HEK293 (cell line): Measurements from ENCODE around the gene IL21.

ENCODE experiments used
- CTCF ChIA-PET: fragments of 350-600 bp; formaldehyde crosslinking; extraction: SDS; loops from one replicate; lab custom pipeline; 2021; ENCODE audit warnings: antibody characterized with exemption; lab: Yijun Ruan, JAX
- POLR2A ChIA-PET: fragments of 300-600 bp; formaldehyde crosslinking; extraction: SDS; loops from one replicate; lab custom pipeline; 2020; ENCODE audit warnings: antibody characterized with exemption, inconsistent platforms; lab: Yijun Ruan, JAX
- H3K27ac ChIP-seq: fragments of 200-500 bp; sonication (Bioruptor generic); 2 replicates; pipeline ENCODE4 v1.5.1; 2014; ENCODE audit warnings: low read depth, low read length, control low read depth, inconsistent platforms; ENCODE audit errors: extremely low read depth
- H3K36me3 ChIP-seq, 2 experiments: fragments of 200-500 bp in 1 of 2; sonication (Bioruptor generic) in 1 of 2; 1 replicate in 1 of 2; 2 replicates in 1 of 2; pipeline ENCODE4 v1.5.1; 2014 to 2017; ENCODE audit warnings: inconsistent platforms in 2 of 2, low read length in 2 of 2; ENCODE audit not compliant: control insufficient read depth in 2 of 2, insufficient read depth in 1 of 2
- H3K4me1 ChIP-seq: fragments of 200-500 bp; sonication (Bioruptor generic); 2 replicates; pipeline ENCODE4 v1.5.1; 2014; ENCODE audit warnings: mild to moderate bottlenecking, low read length, inconsistent platforms; ENCODE audit not compliant: control insufficient read depth, insufficient read depth
- H3K4me3 ChIP-seq: 2 replicates; pipeline ENCODE4 v1.5.1; 2011; ENCODE audit warnings: low read depth, mild to moderate bottlenecking, control low read depth, low read length, moderate library complexity
- H3K9me3 ChIP-seq: fragments of 200-500 bp; sonication (Bioruptor generic); 2 replicates; pipeline ENCODE4 v1.5.1; 2014; ENCODE audit warnings: low read depth, low read length, inconsistent platforms; ENCODE audit not compliant: control insufficient read depth, insufficient read depth
- FEZF1 ChIP-seq: fragments of 450-650 bp; formaldehyde crosslinking; IDR thresholded peaks from 2 replicates; pipeline ENCODE4 v1.5.1; 2016; ENCODE audit warnings: missing biosample characterization, missing genetic modification characterization
- GLI2 ChIP-seq: fragments of 450-650 bp; formaldehyde crosslinking; IDR thresholded peaks from 2 replicates; pipeline ENCODE4; 2017; ENCODE audit warnings: missing biosample characterization, missing genetic modification characterization, low read depth, borderline replicate concordance
- KLF16 ChIP-seq: fragments of 450-650 bp; formaldehyde crosslinking; IDR thresholded peaks from 2 replicates; pipeline ENCODE4 v1.5.1; 2017; ENCODE audit warnings: missing biosample characterization, missing genetic modification characterization
- KLF9 ChIP-seq: fragments of 450-650 bp; formaldehyde crosslinking; IDR thresholded peaks from 2 replicates; pipeline ENCODE4 v1.5.1; 2016; ENCODE audit warnings: missing biosample characterization, missing genetic modification characterization, low read depth
- OSR2 ChIP-seq: fragments of 450-650 bp; formaldehyde crosslinking; IDR thresholded peaks from 2 replicates; pipeline ENCODE4 v1.5.1; 2016; ENCODE audit warnings: missing biosample characterization, missing genetic modification characterization
- YY1 ChIP-seq: fragments of 450-650 bp; formaldehyde crosslinking; IDR thresholded peaks from 2 replicates; pipeline ENCODE4 v1.5.1; 2018; ENCODE audit warnings: missing biosample characterization, missing genetic modification characterization
- YY2 ChIP-seq: fragments of 450-650 bp; formaldehyde crosslinking; IDR thresholded peaks from 2 replicates; pipeline ENCODE4 v1.5.1; 2016; ENCODE audit warnings: missing biosample characterization, missing genetic modification characterization
- ZBTB1 ChIP-seq: fragments of 450-650 bp; formaldehyde crosslinking; IDR thresholded peaks from 2 replicates; pipeline ENCODE4 v1.5.1; 2016; ENCODE audit warnings: missing biosample characterization, missing genetic modification characterization
- ZBTB17 ChIP-seq: fragments of 450-650 bp; formaldehyde crosslinking; IDR thresholded peaks from 2 replicates; pipeline ENCODE4 v1.5.1; 2016; ENCODE audit warnings: missing biosample characterization, missing genetic modification characterization
- ZNF138 ChIP-seq: fragments of 450-650 bp; formaldehyde crosslinking; IDR thresholded peaks from 2 replicates; pipeline ENCODE4 v1.5.1; 2016; ENCODE audit warnings: missing biosample characterization, missing genetic modification characterization, borderline replicate concordance
- ZNF157 ChIP-seq: fragments of 450-650 bp; formaldehyde crosslinking; IDR thresholded peaks from 2 replicates; pipeline ENCODE4 v1.5.1; 2016; ENCODE audit warnings: missing biosample characterization, missing genetic modification characterization
- ZNF2 ChIP-seq: fragments of 450-650 bp; formaldehyde crosslinking; IDR thresholded peaks from 2 replicates; pipeline ENCODE4 v1.5.1; 2016; ENCODE audit warnings: missing biosample characterization, missing genetic modification characterization
- ZNF214 ChIP-seq: fragments of 450-650 bp; formaldehyde crosslinking; IDR thresholded peaks from 2 replicates; pipeline ENCODE4 v1.5.1; 2017; ENCODE audit warnings: missing biosample characterization, mild to moderate bottlenecking, missing genetic modification characterization, borderline replicate concordance
- ZNF391 ChIP-seq: fragments of 450-650 bp; formaldehyde crosslinking; IDR thresholded peaks from 2 replicates; pipeline ENCODE4 v1.5.1; 2016; ENCODE audit warnings: low read depth, missing biosample characterization, missing genetic modification characterization, borderline replicate concordance
- ZNF48 ChIP-seq: fragments of 450-650 bp; formaldehyde crosslinking; IDR thresholded peaks from 2 replicates; pipeline ENCODE4 v1.5.1; 2016; ENCODE audit warnings: missing biosample characterization, missing genetic modification characterization
- ZNF530 ChIP-seq: fragments of 450-650 bp; formaldehyde crosslinking; IDR thresholded peaks from 2 replicates; pipeline ENCODE4 v1.5.1; 2016; ENCODE audit warnings: low read depth, missing biosample characterization, missing genetic modification characterization
- ZNF623 ChIP-seq: fragments of 450-650 bp; formaldehyde crosslinking; IDR thresholded peaks from 2 replicates; pipeline ENCODE4 v1.5.1; 2016; ENCODE audit warnings: missing biosample characterization, missing genetic modification characterization
- ZNF701 ChIP-seq: fragments of 450-650 bp; formaldehyde crosslinking; IDR thresholded peaks from 2 replicates; pipeline ENCODE4 v1.5.1; 2016; ENCODE audit warnings: missing biosample characterization, missing genetic modification characterization
- ZNF747 ChIP-seq: fragments of 450-650 bp; formaldehyde crosslinking; IDR thresholded peaks from 2 replicates; pipeline ENCODE4 v1.5.1; 2016; ENCODE audit warnings: missing biosample characterization, missing genetic modification characterization
- ZNF791 ChIP-seq: fragments of 450-650 bp; formaldehyde crosslinking; IDR thresholded peaks from 2 replicates; pipeline ENCODE4 v1.5.1; 2016; ENCODE audit warnings: missing biosample characterization, missing genetic modification characterization
- TF ChIP-seq, protein P1 (sequence below): fragments of 450-650 bp; formaldehyde crosslinking; IDR thresholded peaks from 2 replicates; pipeline ENCODE4 v1.5.1; 2017; ENCODE audit warnings: missing biosample characterization, missing genetic modification characterization
- TF ChIP-seq, protein P2 (sequence below): fragments of 450-650 bp; formaldehyde crosslinking; IDR thresholded peaks from 2 replicates; pipeline ENCODE4 v1.5.1; 2016; ENCODE audit warnings: missing biosample characterization, missing genetic modification characterization
- TF ChIP-seq, protein P3 (sequence below): fragments of 450-650 bp; formaldehyde crosslinking; IDR thresholded peaks from 2 replicates; pipeline ENCODE4 v1.5.1; 2017; ENCODE audit warnings: missing biosample characterization, missing genetic modification characterization
- TF ChIP-seq, protein P4 (sequence below): fragments of 450-650 bp; IDR thresholded peaks from 2 replicates; pipeline ENCODE4 v1.5.1; 2018; ENCODE audit warnings: missing biosample characterization, mild to moderate bottlenecking, missing genetic modification characterization

Gene IL21

DNA sequence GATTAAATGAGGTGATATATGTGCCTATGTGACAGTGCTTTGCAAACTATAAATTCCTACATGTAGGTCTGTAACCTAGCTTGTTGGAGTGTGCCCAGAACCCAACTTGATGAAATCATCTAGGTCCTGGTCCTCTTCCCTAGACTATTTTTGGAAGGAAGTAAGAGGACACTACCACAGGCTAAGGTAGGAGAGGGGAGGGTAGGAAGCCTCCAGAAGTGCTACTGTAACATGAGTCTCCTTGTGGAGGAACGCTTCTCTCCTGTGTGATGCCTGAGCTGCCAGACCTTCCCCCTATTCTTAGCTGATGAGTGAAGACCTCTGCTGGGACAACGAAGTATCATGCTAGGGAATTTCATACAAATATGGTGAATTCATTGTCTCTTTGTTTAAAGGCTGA is 41.8 kb upstream of the IL21 start:
- Histone ChIP-seq H3K36me3 (no peaks in the 10 kb centered on the region), H3K4me1 (no peaks in the 10 kb centered on the region), H3K9me3 (no peaks in the 10 kb centered on the region), H3K4me3 (no peak overlapping the region), H3K27ac (no peak overlapping the region)
- no peak for TF ChIP-seq ZNF747 (tag by site-specific recombination)
- TF ChIP-seq, protein P1, sequence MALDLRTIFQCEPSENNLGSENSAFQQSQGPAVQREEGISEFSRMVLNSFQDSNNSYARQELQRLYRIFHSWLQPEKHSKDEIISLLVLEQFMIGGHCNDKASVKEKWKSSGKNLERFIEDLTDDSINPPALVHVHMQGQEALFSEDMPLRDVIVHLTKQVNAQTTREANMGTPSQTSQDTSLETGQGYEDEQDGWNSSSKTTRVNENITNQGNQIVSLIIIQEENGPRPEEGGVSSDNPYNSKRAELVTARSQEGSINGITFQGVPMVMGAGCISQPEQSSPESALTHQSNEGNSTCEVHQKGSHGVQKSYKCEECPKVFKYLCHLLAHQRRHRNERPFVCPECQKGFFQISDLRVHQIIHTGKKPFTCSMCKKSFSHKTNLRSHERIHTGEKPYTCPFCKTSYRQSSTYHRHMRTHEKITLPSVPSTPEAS, result no peak
- TF ChIP-seq FEZF1 (tag by site-specific recombination), result no peak
- TF ChIP-seq, protein P2, sequence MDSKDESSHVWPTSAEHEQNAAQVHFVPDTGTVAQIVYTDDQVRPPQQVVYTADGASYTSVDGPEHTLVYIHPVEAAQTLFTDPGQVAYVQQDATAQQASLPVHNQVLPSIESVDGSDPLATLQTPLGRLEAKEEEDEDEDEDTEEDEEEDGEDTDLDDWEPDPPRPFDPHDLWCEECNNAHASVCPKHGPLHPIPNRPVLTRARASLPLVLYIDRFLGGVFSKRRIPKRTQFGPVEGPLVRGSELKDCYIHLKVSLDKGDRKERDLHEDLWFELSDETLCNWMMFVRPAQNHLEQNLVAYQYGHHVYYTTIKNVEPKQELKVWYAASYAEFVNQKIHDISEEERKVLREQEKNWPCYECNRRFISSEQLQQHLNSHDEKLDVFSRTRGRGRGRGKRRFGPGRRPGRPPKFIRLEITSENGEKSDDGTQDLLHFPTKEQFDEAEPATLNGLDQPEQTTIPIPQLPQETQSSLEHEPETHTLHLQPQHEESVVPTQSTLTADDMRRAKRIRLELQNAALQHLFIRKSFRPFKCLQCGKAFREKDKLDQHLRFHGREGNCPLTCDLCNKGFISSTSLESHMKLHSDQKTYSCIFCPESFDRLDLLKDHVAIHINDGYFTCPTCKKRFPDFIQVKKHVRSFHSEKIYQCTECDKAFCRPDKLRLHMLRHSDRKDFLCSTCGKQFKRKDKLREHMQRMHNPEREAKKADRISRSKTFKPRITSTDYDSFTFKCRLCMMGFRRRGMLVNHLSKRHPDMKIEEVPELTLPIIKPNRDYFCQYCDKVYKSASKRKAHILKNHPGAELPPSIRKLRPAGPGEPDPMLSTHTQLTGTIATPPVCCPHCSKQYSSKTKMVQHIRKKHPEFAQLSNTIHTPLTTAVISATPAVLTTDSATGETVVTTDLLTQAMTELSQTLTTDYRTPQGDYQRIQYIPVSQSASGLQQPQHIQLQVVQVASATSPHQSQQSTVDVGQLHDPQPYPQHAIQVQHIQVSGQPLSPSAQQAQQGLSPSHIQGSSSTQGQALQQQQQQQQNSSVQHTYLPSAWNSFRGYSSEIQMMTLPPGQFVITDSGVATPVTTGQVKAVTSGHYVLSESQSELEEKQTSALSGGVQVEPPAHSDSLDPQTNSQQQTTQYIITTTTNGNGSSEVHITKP (tag by site-specific recombination), result peak; percentile 70
- no peak for TF ChIP-seq YY2 (tag by site-specific recombination)
- ChIA-PET POLR2A (no interaction called here), CTCF (no interaction called here)

DNA sequence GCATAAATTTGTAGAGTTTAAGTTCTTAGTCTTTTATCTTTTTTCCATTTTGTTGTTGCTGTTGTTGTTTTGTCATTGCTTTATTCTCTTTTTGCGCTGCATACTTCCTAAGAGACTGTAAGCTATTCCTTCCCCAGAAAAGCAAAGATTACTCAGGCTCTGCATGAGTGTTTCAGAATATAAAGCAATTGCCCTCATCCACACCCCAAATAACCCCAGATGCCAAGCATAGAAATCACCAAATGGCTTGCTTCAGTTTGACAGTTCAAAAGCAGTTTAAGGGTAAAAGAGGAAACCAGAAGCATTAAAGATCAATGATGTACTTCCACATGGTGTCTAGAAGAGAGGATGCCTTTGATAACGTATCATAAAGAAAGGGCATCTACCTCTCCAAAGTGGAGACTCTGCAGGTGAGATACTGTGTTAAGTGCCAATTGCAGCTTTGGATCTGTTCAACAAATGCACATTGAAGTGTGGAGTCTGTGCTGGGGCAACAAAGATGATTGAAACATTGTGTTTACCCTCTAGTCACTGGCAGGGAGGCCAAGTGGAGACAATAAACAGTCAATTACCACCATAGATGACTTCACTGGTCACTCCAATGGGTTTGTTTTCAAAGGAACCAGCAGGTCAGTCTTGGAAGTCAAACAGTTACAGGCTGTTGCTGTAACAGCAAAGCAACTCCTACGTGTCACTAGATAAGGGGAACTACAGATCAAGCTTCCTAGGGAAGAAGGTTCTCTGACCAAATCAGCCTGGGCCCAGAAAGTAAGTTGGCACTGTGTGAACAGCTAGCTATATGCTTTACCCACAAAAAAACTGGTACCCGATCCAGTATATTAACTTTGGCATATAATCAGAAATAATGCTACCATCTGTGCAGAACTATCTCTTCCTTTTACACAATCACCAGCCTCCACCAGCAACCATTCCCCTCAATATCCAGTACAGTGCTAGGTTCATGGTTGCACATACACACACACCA is 40.6 kb upstream of the IL21 start:
- no peaks in the 10 kb centered on the region for H3K9me3 ChIP-seq
- no peak overlapping the region for H3K4me3 ChIP-seq
- no peaks in the 10 kb centered on the region for H3K4me1 ChIP-seq
- TF ChIP-seq ZBTB1 (no peak), ZNF391 (tag by site-specific recombination) (no peak), ZNF214 (tag by site-specific recombination) (no peak), ZNF530 (tag by site-specific recombination) (no peak), GLI2 (no peak), ZNF48 (tag by site-specific recombination) (no peak), YY1 (tag by site-specific recombination) (no peak), ZNF157 (tag by site-specific recombination) (no peak), ZNF701 (tag by site-specific recombination) (no peak), KLF16 (no peak), ZBTB17 (tag by site-specific recombination) (no peak), KLF9 (tag by site-specific recombination) (no peak), ZNF791 (no peak), ZNF138 (tag by site-specific recombination) (no peak), ZNF623 (tag by site-specific recombination) (no peak), OSR2 (tag by site-specific recombination) (no peak), ZNF2 (no peak)
- TF ChIP-seq, protein P3, sequence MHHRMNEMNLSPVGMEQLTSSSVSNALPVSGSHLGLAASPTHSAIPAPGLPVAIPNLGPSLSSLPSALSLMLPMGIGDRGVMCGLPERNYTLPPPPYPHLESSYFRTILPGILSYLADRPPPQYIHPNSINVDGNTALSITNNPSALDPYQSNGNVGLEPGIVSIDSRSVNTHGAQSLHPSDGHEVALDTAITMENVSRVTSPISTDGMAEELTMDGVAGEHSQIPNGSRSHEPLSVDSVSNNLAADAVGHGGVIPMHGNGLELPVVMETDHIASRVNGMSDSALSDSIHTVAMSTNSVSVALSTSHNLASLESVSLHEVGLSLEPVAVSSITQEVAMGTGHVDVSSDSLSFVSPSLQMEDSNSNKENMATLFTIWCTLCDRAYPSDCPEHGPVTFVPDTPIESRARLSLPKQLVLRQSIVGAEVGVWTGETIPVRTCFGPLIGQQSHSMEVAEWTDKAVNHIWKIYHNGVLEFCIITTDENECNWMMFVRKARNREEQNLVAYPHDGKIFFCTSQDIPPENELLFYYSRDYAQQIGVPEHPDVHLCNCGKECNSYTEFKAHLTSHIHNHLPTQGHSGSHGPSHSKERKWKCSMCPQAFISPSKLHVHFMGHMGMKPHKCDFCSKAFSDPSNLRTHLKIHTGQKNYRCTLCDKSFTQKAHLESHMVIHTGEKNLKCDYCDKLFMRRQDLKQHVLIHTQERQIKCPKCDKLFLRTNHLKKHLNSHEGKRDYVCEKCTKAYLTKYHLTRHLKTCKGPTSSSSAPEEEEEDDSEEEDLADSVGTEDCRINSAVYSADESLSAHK (tag by site-specific recombination), result no peak
- TF ChIP-seq, protein P4, sequence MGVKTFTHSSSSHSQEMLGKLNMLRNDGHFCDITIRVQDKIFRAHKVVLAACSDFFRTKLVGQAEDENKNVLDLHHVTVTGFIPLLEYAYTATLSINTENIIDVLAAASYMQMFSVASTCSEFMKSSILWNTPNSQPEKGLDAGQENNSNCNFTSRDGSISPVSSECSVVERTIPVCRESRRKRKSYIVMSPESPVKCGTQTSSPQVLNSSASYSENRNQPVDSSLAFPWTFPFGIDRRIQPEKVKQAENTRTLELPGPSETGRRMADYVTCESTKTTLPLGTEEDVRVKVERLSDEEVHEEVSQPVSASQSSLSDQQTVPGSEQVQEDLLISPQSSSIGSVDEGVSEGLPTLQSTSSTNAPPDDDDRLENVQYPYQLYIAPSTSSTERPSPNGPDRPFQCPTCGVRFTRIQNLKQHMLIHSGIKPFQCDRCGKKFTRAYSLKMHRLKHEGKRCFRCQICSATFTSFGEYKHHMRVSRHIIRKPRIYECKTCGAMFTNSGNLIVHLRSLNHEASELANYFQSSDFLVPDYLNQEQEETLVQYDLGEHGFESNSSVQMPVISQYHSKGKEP, result no peak
- H3K36me3 ChIP-seq, result no peaks in the 10 kb centered on the region
- CTCF ChIA-PET, result interaction anchor here (0.7 kb wide), 1 partner anchor 70 kb away, joined by 3 read pairs; no protein-coding TSS in a partner anchor
- H3K27ac ChIP-seq, result no peak overlapping the region
- POLR2A ChIA-PET, result no interaction called here
